ENCODE measurements around the gene PITHD1.
"Not testable (repeated sequence)": the region's sequence is repeated elsewhere in the genome, so short reads cannot be mapped to it uniquely, and the experiment has no call there.

The PITHD1 gene

GRCh38 chr1:23799570-23800399, 21.6 kb downstream of the PITHD1 start:
- peak in 1 of 2 experiments; percentile 64 for DNase-seq

DNA sequence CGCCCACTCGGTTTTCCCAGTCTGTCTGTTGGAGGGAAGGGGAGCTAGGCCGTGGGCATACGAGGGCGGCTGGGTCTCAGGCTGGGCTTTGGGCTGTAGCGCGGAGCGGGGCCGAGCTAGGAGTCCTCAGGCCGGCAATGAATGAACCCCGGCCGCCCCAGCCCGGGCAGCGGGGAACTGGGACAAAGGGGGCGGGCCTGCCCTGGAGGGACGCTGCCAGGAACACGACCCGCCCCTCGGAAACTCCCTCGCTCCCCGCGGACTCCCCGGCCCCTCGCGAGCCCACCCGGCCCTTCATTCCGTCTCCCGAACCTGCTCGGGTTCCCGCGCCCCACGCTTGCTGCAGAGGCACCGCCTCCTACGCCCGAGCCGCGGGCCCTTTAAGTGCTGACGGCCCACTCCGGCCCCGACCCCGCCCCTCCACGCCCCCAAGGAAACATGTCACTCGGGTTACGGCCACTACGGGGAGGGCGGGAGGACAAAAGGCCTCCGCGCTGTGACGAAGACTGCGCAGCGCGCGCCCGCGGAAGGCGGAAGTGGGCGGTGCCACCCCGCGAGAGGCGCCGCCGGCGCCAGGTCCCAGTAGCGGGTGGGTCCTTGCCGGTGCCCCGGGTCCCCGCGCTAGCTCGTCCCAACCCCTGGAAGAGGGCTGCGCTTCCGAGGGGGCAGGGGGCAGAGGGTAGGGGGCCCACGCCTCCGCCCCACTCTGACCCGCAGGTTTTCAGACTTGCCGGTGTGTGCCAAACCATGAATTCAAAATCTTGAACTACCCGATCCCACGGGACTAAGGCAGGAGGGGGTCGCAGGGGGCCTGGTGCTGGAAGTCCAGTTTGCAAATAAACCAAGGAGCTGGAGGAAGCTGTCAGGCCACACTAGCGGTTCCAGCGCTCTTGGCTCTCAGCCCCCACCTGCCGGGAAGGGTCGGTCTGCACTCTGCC, 22.5 kb downstream of the PITHD1 start, which contains the start of gene GALE:
Gene GALE (minus strand): TSS at position 355 of the 938 bp plus-strand sequence. CDS start 1,747 bp downstream, outside the sequence.
- DNase-seq: peak; percentile 90 to 93

DNA sequence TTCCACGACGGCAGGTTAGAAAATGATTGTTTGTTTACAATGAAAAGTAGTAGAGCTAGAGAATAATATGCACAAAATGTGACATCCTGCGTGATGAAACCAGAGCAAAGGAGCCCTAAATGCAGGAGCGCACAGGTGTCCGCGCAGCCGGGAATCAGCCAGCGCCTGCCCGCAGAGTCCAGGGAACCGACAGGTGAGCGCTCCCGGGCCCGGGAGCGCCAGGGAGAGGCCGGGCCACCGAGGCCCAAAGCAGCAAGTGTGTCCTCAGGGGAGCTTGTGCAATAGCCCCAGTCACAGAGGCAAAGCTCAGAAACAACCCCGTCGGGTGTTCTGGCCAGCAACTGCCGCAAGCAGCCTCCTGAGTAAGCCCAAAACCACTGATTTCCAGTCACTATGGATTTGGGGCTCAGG, 23.1 kb downstream of the PITHD1 start:
- no peak for DNase-seq

GRCh38 chr1:23801876-23802275, 23.7 kb downstream of the PITHD1 start:
- DNase-seq: no peak

- not testable (repeated sequence) for DNase-seq
Measured at GRCh38 chr1:23802809-23803342, 24.7 kb downstream of the PITHD1 start.

DNA sequence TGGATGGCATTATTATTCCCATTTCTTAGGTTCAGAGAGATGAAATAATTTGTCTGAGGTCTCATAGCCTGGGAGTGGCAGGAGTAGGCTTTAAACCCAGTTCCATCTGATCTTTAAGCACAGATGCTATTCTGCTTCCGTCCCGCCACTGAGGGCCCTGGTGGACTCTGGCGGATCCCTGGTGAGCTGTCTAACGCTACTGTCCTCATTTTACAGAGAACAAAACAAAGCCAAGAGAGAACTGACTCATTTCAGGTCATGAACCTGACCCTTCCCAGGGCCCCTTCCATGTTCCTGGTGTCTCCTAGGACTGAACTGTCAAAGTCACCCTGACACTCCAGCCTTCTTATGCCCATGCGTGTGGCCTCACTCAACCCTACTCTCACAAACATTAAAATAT, 25.5 kb downstream of the PITHD1 start:
- no peak for DNase-seq

DNA sequence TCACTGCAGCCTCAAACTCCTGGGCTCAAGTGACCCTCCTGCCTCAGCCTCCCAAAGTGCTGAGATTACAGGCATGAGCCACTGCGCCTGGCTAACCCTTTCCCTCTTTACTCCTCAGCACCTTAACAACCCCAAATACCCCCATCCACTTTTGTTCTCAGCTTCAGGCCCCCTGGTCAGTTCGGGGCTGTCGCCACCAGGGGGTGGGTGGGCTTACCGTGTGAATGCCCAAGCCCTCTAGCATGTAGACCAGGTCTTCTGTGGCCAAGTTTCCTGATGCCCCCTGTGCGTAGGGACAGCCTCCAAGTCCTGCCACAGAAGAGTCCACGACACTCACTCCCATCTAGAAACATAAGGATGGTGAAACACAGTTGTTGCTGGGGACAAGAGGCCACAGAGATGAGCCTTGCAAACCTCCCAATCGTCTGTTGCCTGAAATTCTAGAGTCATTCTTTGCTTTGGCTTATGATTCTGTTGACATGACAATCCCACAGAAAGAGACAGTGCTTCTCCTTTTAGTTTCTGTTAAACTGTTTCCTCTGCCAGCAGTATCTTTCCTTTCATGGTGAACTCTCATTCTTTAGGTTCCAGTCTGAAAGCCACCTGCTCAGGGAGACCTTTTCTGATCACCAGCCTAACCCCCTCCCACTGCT, 26.1 kb downstream of the PITHD1 start:
- DNase-seq: no peak

- no peak for DNase-seq
Measured at GRCh38 chr1:23805025-23805424, 26.8 kb downstream of the PITHD1 start.

DNA sequence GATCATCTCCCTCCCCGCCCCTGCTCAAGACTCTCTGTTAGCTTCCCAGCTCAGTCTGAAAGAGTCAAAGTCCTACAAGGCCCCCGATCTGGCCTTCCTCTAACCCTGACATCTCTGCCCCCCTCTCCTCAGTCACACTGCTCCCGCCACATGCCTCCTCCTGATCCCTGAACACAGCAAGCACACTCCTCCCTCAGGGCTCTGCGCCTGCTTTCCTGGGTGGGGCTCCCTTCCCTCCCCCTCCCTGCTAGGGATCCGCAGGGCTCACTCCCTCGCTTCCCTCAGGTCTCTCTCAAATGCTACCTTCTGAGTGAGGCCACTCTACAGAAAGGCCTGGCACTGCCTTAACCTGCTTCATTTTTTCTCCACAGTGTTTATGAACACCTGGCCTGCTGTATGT, 28.1 kb downstream of the PITHD1 start:
- DNase-seq: no peak

GRCh38 chr1:23807453-23807852, 29.2 kb downstream of the PITHD1 start:
- DNase-seq: no peak

GRCh38 chr1:23809751-23810171, 31.5 kb downstream of the PITHD1 start:
- DNase-seq: peak; percentile 52 to 71

DNA sequence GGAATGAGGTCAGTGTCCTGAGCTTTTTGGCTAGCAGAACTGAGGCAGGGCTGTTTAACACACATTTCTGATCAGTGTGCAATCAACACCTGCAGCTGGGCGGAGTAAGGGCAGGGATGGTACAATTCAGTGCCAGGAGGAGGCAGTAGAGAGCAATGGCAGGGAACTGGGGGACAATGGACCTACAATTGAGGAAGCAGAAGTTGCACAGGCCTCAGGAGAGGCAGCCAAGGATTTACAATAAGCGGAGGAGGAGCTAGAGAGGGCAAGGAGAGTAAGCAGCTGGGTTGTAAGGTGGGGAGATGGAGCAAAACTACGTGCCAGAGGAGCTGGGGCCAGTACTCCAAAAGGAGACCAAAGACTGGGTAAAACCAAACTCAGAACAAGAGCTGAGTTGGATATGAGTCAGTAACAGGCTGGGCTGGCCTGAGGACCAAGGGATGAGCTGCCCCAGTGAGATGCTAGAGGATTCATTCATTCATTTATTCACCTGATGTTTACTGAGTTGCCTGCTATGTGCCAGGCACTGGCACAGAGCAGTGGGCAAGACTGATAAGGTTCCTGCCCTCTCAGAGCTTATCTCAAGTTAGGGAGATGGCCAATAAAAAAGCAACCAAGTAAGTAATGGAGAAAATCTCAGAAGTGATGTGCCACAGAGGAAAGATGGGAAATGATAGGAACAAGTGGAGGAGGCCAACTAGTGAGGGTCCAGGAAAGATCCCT, 32.8 kb downstream of the PITHD1 start:
- DNase-seq: no peak

GRCh38 chr1:23814016-23814415, 35.8 kb downstream of the PITHD1 start:
- DNase-seq: no peak

DNA sequence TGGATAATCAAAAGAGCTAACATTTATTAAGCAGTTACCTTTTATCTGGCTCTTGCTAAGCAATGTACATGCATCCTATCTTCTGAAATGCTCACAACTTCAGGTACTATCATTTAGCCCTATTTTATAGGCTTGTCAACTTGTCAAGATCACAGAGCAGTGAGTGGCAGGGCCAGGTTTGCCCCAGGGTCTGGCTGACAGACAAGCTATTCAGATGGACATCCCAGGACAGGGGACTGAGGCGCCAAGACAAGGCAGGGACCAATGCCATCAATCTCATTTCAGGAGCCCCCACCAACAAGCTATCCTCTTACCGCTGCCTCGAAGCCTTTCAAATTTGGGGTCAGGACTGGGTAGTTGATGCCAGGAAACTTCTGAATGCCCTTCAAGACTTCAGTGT, 38.1 kb downstream of the PITHD1 start:
- no peak for DNase-seq

GRCh38 chr1:23816906-23817305, 38.7 kb downstream of the PITHD1 start:
- DNase-seq: no peak

- DNase-seq: no peak
Measured at GRCh38 chr1:23817633-23818032, 39.4 kb downstream of the PITHD1 start.

GRCh38 chr1:23823767-23824166, 45.5 kb downstream of the PITHD1 start:
- DNase-seq: no peak

- DNase-seq: no peak
Measured at GRCh38 chr1:23824711-23825075, 46.5 kb downstream of the PITHD1 start.

DNA sequence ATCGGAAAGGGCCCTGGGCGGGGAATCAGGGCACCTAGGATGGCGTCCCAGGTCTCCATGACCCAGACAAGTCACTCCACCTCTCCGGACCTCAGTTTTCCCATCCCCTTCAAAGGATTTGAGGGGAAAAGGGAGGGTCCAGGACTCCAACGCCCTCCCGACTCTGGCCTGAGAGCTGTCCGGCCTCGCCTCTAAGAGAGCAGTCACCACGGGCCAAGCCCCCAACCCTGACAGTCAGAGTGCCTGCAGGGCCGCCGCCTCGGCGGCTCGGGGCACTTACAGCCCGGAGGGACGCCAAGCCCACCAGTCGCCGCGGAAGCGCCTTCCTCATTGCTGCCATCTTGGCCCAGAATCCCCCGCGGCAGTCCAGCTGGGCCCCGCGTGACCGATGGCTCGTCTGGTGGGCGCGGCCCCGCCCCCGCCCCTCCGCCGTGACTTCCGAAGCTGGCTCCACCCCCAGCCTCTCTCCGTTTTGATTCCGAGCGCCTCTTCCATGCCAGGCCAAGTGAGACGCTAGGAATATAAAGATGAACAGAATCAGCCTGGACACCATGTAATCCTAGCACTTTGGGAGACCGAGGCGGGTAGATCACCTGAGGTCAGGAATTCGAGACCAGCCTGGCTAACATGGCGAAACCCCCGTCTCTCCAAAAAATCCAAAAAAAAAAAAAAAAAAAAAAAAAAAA, 47.0 kb downstream of the PITHD1 start, which contains the start of gene HMGCL:
Gene HMGCL (minus strand): TSS at position 354 of the 686 bp plus-strand sequence. CDS start 14 bp downstream, at position 340.
- DNase-seq: peak; percentile 80 to 90

- DNase-seq: no peak
Measured at GRCh38 chr1:23825762-23826522, 47.7 kb downstream of the PITHD1 start.

DNA sequence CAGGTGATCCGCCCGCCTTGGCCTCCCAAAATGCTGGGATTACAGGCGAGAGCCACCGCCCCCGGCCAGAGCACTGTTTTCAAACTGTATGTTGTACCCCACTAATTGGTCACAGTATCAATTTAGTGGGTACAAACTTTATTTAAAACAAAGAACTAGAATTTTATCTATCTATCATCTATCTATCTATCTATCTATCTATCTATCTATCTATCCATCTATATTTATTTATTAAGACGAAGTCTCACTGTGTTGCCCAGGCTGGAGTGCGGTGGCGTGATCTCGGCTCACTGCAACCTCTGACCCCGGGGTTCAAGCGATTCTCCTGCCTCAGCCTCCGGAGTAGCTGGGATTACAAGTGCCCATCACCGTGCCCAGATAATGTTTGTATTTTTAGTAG, 48.4 kb downstream of the PITHD1 start:
- not testable (repeated sequence) for DNase-seq
